Naive thymus-derived CD4-positive, alpha-beta T cell (primary cell): ENCODE measurements around the gene TSPAN8. TPM values are rescaled to one million over a fixed set of nuclear protein-coding genes. Genes with fewer than 3 reads are reported as not detected.

Experiments used
- ATAC-seq: fragments of 150-1000 bp; cut with Tn5 transposase; 2 replicates; pipeline ENCODE4 v1.10.0; 2021; ENCODE audit warnings: mild to moderate bottlenecking, moderate library complexity
- CTCF ChIA-PET: fragments of 350-600 bp; sonication (Branson Sonifier 250); formaldehyde crosslinking; loops from one replicate; lab custom pipeline; 2021; ENCODE audit warnings: antibody characterized with exemption; lab: Charles Lee
- POLR2A ChIA-PET: fragments of 350-600 bp; sonication (Branson Sonifier 250); formaldehyde crosslinking; loops from one replicate; lab custom pipeline; 2021; ENCODE audit warnings: antibody characterized with exemption, inconsistent platforms; lab: Charles Lee
- DNase-seq, 9 donors: peaks; one replicate each; pipeline versions ENCODE4 v3.0.0 to v3.0.0-alpha.2; 2020 to 2022; ENCODE audit warnings: mixed read lengths in 1 of 9
- H3K27ac ChIP-seq: one replicate; pipeline ENCODE4 v1.7.0; 2013; ENCODE audit warnings: mild to moderate bottlenecking, low read depth, low read length, moderate library complexity
- H3K27me3 ChIP-seq, 2 donors: one replicate each; pipeline ENCODE4 v1.7.0; 2013; ENCODE audit warnings: low read length in 2 of 2, mild to moderate bottlenecking in 2 of 2, moderate library complexity in 2 of 2; ENCODE audit not compliant: control insufficient read depth in 2 of 2, insufficient read depth in 2 of 2
- H3K36me3 ChIP-seq, 3 experiments: 1 replicate in 2 of 3; 2 replicates in 1 of 3; pipeline ENCODE4 v1.7.0; 2013; ENCODE audit warnings: low read length in 3 of 3, mild to moderate bottlenecking in 3 of 3, moderate library complexity in 1 of 3; ENCODE audit not compliant: insufficient read depth in 3 of 3, control insufficient read depth in 2 of 3
- H3K4me1 ChIP-seq, 2 donors: one replicate each; pipeline ENCODE4 v1.7.0; 2013; ENCODE audit warnings: low read length in 2 of 2, mild to moderate bottlenecking in 2 of 2, moderate library complexity in 1 of 2; ENCODE audit not compliant: control insufficient read depth in 2 of 2, insufficient read depth in 2 of 2
- H3K4me3 ChIP-seq: 2 replicates; pipeline ENCODE4 v1.7.0; 2013; ENCODE audit warnings: mild to moderate bottlenecking, low read length
- H3K9me3 ChIP-seq, 3 experiments: 1 replicate in 2 of 3; 2 replicates in 1 of 3; pipeline ENCODE4 v1.7.0; 2013; ENCODE audit warnings: low read length in 3 of 3; ENCODE audit not compliant: control insufficient read depth in 2 of 3
- H3K27ac Mint-ChIP-seq, 9 donors: one replicate each; pipeline ENCODE4 v1.8.0; 2020 to 2022; ENCODE audit warnings: mixed read lengths in 9 of 9, mild to moderate bottlenecking in 8 of 9, moderate library complexity in 5 of 9, inconsistent platforms in 2 of 9
- H3K27me3 Mint-ChIP-seq, 5 donors: one replicate each; pipeline ENCODE4 v1.8.0; 2021 to 2022; ENCODE audit warnings: mixed read lengths in 5 of 5, mild to moderate bottlenecking in 1 of 5
- H3K36me3 Mint-ChIP-seq, 5 donors: one replicate each; pipeline ENCODE4 v1.8.0; 2020 to 2022; ENCODE audit warnings: mixed read lengths in 5 of 5, mild to moderate bottlenecking in 3 of 5, inconsistent platforms in 1 of 5
- H3K4me1 Mint-ChIP-seq, 7 donors: one replicate each; pipeline ENCODE4 v1.8.0; 2020 to 2022; ENCODE audit warnings: mixed read lengths in 7 of 7, mild to moderate bottlenecking in 3 of 7, inconsistent platforms in 1 of 7
- H3K4me3 Mint-ChIP-seq, 10 donors: one replicate each; pipeline ENCODE4 v1.8.0; 2020 to 2022; ENCODE audit warnings: mild to moderate bottlenecking in 10 of 10, mixed read lengths in 10 of 10, moderate library complexity in 6 of 10, inconsistent platforms in 2 of 10
- H3K9me3 Mint-ChIP-seq, 11 donors: one replicate each; pipeline ENCODE4 v1.8.0; 2020 to 2022; ENCODE audit warnings: mixed read lengths in 11 of 11, mild to moderate bottlenecking in 4 of 11, inconsistent platforms in 1 of 11, moderate library complexity in 1 of 11
- intact Hi-C, 2 donors: fragments of 100-400 bp; cut with micrococcal nuclease; formaldehyde crosslinking; loops; one replicate each; pipeline ENCODE4 v1.15.1; 2023
- polyA plus RNA-seq, 2 donors: library from polyadenylated mRNA; unstranded; fragments of 300-500 nt; fragmentation: Illumina TruSeq; gene quantifications; one replicate each; pipeline ENCODE4 v1.2.3, GENCODE V29; 2021
- total RNA-seq, 6 experiments: library from RNA in 5 of 6; stranded (reverse) in 5 of 6; gene quantifications; 1 replicate in 5 of 6; 2 replicates in 1 of 6; pipeline ENCODE4 v1.2.3 and lab custom pipeline; 2021 to 2026

The TSPAN8 gene
- total and polyA plus RNA-seq, 7 experiments from 2014 or later = not detected

GRCh38 chr12:71085575-71085974 lies 72.2 kb downstream of the TSPAN8 start:
- Histone ChIP-seq H3K9me3 (no peaks in the 10 kb centered on the region), H3K36me3 (peaks cover 0 to 3% (median 0%) of the 10 kb centered on the region in 3 experiments)
- H3K4me3 Mint-ChIP-seq = no peak overlapping the region

DNA sequence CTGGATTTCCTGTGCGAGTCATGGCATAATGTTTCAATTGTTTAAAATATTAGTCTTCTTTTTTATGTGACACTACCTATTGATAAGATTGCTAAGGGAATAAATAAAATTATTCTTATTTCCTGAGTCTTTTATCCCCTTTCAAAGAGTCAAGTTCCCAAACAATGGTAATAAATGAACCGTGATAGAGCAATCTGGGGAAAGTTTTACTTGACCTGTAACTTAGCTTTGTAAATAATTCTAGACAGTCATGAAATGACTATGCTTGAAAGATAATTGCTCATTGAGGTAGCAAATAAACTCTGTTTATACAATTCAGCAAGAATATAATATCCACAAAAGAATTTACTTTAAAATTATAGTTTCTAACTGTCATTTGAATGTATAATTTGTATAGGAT lies 82.1 kb downstream of the TSPAN8 start:
- DNase-seq (no peak), ATAC-seq (no peak)
- no peak overlapping the region for H3K27ac Mint-ChIP-seq
- no peaks in the 10 kb centered on the region for H3K27me3 ChIP-seq
- H3K36me3 Mint-ChIP-seq = no peaks in the 10 kb centered on the region
- no peaks in the 10 kb centered on the region for H3K9me3 ChIP-seq
- intact Hi-C loops = no loop called here
- CTCF ChIA-PET = no interaction called here
- no peaks in the 10 kb centered on the region for H3K4me1 Mint-ChIP-seq
- H3K9me3 Mint-ChIP-seq = peaks cover 0 to 5% (median 2%) of the 10 kb centered on the region in 11 donors
- H3K4me1 ChIP-seq = no peaks in the 10 kb centered on the region
- no peak overlapping the region for H3K27ac ChIP-seq
- H3K4me3 ChIP-seq = no peak overlapping the region
- H3K36me3 ChIP-seq = no peaks in the 10 kb centered on the region
- no peak overlapping the region for H3K4me3 Mint-ChIP-seq
- H3K27me3 Mint-ChIP-seq = no peaks in the 10 kb centered on the region
- POLR2A ChIA-PET = no interaction called here

More at GRCh38 chr12:71085575-71085974, 72.2 kb downstream of the TSPAN8 start:
- Mint-ChIP-seq H3K27me3 (no peaks in the 10 kb centered on the region), H3K27ac (no peak overlapping the region), H3K4me1 (no peaks in the 10 kb centered on the region), H3K9me3 (peaks cover 0 to 18% (median 1%) of the 10 kb centered on the region in 11 donors), H3K36me3 (no peaks in the 10 kb centered on the region)
- Histone ChIP-seq H3K4me1 (no peaks in the 10 kb centered on the region), H3K27me3 (no peaks in the 10 kb centered on the region), H3K27ac (no peak overlapping the region), H3K4me3 (no peak overlapping the region)
- intact Hi-C loops = no loop called here
- no peak for DNase-seq
- ATAC-seq = no peak
- ChIA-PET CTCF (no interaction called here), POLR2A (no interaction called here)

Other genes starting within 250 kb of the TSPAN8 start
- not detected for gene PTPRR, start 237.3 kb downstream of the TSPAN8 start, total RNA-seq
- gene PTPRR, start 237.3 kb downstream of the TSPAN8 start, polyA plus RNA-seq = not detected